Common myeloid progenitor, CD34-positive (primary cell): ENCODE results near the gene NELL1.

Experiments used
- CTCF ChIA-PET: fragments of 350-600 bp; sonication (Branson Sonifier 250); formaldehyde crosslinking; loops from one replicate; lab custom pipeline; 2021; ENCODE audit warnings: antibody characterized with exemption; lab: Charles Lee
- POLR2A ChIA-PET: fragments of 350-600 bp; sonication (Branson Sonifier 250); formaldehyde crosslinking; loops from one replicate; lab custom pipeline; 2021; ENCODE audit warnings: antibody characterized with exemption; lab: Charles Lee
- DNase-seq, 3 donors: peaks; one replicate each; pipeline versions ENCODE4 v3.0.0 to v3.0.0-alpha.2; 2013
- H3K27ac ChIP-seq, 2 experiments: 1 replicate in 1 of 2; 2 replicates in 1 of 2; pipeline ENCODE4 v1.7.0; 2013; ENCODE audit warnings: inconsistent platforms in 2 of 2, low read length in 2 of 2, mild to moderate bottlenecking in 2 of 2, low read depth in 1 of 2, moderate library complexity in 1 of 2; ENCODE audit not compliant: severe bottlenecking in 2 of 2, insufficient read depth in 1 of 2, poor library complexity in 1 of 2
- H3K27me3 ChIP-seq, 5 experiments: replicated peaks in 2 of 5; 1 replicate in 3 of 5; 2 replicates in 2 of 5; pipeline versions ENCODE4 v1.6.1 to v1.7.0; 2013; ENCODE audit warnings: low read length in 4 of 5, mild to moderate bottlenecking in 2 of 5, moderate library complexity in 2 of 5, inconsistent platforms in 1 of 5; ENCODE audit not compliant: insufficient read depth in 5 of 5, control insufficient read depth in 4 of 5
- H3K36me3 ChIP-seq, 4 experiments: 1 replicate in 2 of 4; 2 replicates in 2 of 4; pipeline versions ENCODE4 v1.6.1 to v1.7.0; 2013; ENCODE audit warnings: low read length in 3 of 4, control low read depth in 1 of 4, mild to moderate bottlenecking in 1 of 4; ENCODE audit not compliant: control insufficient read depth in 4 of 4, insufficient read depth in 4 of 4
- H3K4me1 ChIP-seq, 4 experiments: 1 replicate in 3 of 4; 2 replicates in 1 of 4; pipeline versions ENCODE4 v1.6.1 to v1.7.1; 2013; ENCODE audit warnings: low read length in 3 of 4, mild to moderate bottlenecking in 3 of 4, control low read depth in 1 of 4, inconsistent platforms in 1 of 4, moderate library complexity in 1 of 4; ENCODE audit not compliant: control insufficient read depth in 4 of 4, insufficient read depth in 4 of 4; ENCODE audit errors: control extremely low read depth in 1 of 4
- H3K4me3 ChIP-seq, 7 experiments: 1 replicate in 4 of 7; 2 replicates in 3 of 7; pipeline versions ENCODE4 v1.5.1 to v1.7.0; 2013; ENCODE audit warnings: mild to moderate bottlenecking in 7 of 7, low read length in 6 of 7, moderate library complexity in 6 of 7, inconsistent platforms in 2 of 7, low read depth in 2 of 7, control low read depth in 1 of 7; ENCODE audit not compliant: insufficient read depth in 4 of 7, control insufficient read depth in 1 of 7; ENCODE audit errors: extremely low read depth in 1 of 7
- H3K9me3 ChIP-seq, 5 experiments: 1 replicate in 4 of 5; 2 replicates in 1 of 5; pipeline versions ENCODE4 v1.6.1 to v1.7.1; 2013; ENCODE audit warnings: low read length in 4 of 5, mild to moderate bottlenecking in 2 of 5, inconsistent platforms in 1 of 5, low read depth in 1 of 5, moderate library complexity in 1 of 5; ENCODE audit not compliant: control insufficient read depth in 4 of 5, insufficient read depth in 2 of 5; ENCODE audit errors: control extremely low read depth in 1 of 5
- WGBS: methylation state at CpG from one replicate; pipeline ENCODE4 v1.1.5; 2013; ENCODE audit not compliant: insufficient coverage; 5-methylcytosine and 5-hydroxymethylcytosine counted together

The NELL1 gene

DNA sequence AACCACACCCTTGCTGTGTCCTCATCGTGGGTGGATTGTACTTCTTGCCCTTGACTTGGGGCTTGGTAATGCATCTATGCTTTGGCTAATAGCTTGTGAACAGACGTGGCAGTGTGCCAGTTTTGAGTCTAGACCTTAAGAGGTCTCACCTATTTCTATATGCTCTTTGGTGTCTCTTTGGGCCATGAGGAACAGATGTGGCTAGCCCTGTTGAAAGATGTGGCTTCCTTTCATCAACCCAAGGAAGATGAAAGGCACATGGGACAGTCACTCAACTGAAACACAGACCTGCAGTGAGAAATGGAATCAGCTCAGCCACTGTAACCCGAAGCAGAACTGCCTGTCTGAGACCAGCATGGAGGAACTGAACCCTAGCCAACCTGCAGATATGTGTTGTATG, 7.9 kb upstream of the NELL1 start:
- Histone ChIP-seq H3K36me3 (no peaks in the 10 kb centered on the region), H3K4me1 (no peaks in the 10 kb centered on the region), H3K27ac (no peak overlapping the region), H3K4me3 (no peak overlapping the region), H3K9me3 (peaks cover 0 to 3% (median 0%) of the 10 kb centered on the region in 5 experiments), H3K27me3 (peaks cover 0 to 28% (median 6%) of the 10 kb centered on the region in 5 experiments)
- CTCF ChIA-PET: no interaction called here
- POLR2A ChIA-PET: no interaction called here
- WGBS: 85% methylated on average over 3 of the region's 3 CpGs
- no peak for DNase-seq

- Histone ChIP-seq H3K9me3 (peaks cover 0 to 3% (median 0%) of the 10 kb centered on the region in 5 experiments), H3K27ac (no peak overlapping the region), H3K36me3 (no peaks in the 10 kb centered on the region), H3K27me3 (peaks cover 0 to 32% (median 7%) of the 10 kb centered on the region in 5 experiments), H3K4me1 (no peaks in the 10 kb centered on the region), H3K4me3 (no peak overlapping the region)
- 100% methylated on average over 1 of the region's 3 CpGs for WGBS
- DNase-seq: no peak
- CTCF ChIA-PET: no interaction called here
- POLR2A ChIA-PET: no interaction called here
Measured at GRCh38 chr11:20661850-20662249, 7.5 kb upstream of the NELL1 start.

GRCh38 chr11:20668131-20668809, 1.1 kb upstream of the NELL1 start:
- CTCF ChIA-PET: interaction anchor here (1.6 to 1.8 kb wide), 2 partner anchors 12 to 25 kb away, joined by 4 read pairs; no protein-coding TSS in a partner anchor
- Histone ChIP-seq H3K4me1 (peaks cover 0 to 20% (median 11%) of the 10 kb centered on the region in 4 experiments), H3K4me3 (no peak overlapping the region), H3K9me3 (peaks cover 0 to 3% (median 0%) of the 10 kb centered on the region in 5 experiments), H3K27me3 (peaks cover 30 to 89% (median 41%) of the 10 kb centered on the region in 5 experiments), H3K36me3 (no peaks in the 10 kb centered on the region), H3K27ac (no peak overlapping the region)
- 4% methylated on average over 3 of the region's 10 CpGs for WGBS
- POLR2A ChIA-PET: no interaction called here
- DNase-seq: no peak

DNA sequence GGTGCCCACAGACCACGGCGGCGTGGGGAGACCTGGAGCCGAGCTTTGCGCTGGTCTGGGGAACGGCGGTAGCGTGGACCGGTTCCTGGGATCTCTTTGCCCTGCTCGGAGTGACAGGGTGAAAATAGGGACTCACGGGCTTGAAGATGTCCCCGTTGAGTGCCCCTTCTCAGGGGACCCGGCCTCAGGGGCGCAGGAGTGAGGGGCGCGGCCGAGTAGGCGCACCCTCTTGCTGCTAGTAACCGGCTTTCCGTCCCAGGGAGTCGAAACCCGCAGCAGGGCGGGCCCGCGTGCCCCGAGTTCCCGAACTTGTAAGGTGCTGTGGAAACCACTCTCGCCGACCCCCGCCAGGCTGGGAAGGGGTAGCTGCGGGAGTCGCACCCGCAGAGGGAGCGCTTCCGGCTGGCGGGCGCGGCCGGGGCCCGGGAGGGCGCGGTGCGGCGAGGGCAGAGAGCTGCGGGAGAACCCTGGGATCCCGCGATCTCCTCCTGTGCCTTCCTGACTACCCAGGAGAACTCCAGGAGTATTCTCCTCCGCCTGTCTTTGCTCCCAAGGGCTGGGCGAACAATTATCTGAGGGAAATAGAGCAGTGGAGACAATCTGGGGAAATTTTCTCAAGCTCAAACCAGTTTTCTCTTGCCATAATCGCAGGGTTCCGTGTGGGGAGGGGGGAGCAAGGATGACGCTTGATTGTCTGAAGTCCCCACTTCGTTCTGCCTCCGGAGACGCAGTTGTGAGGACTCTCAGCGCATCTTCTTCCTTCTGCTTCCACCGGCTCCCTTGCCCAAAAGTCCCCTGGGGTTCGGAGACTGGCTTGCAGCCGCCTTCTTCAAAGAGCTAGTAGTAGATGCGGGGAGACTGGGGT, 666 bp downstream of the NELL1 start:
- peak in 2 of 3 donors; percentile 14 to 19 for DNase-seq
- CTCF ChIA-PET: interaction anchor here (1.2 kb wide), 1 partner anchor 22 kb away, joined by 5 read pairs; no protein-coding TSS in a partner anchor

GRCh38 chr11:20670932-20671403, 1.6 kb downstream of the NELL1 start:
- H3K4me3 ChIP-seq: no peak overlapping the region
- DNase-seq: no peak
- peaks cover 0 to 20% (median 11%) of the 10 kb centered on the region in 4 experiments for H3K4me1 ChIP-seq
- WGBS: 10% methylated on average over 15 of the region's 21 CpGs
- ChIA-PET CTCF (interaction anchor here (0.9 to 1.3 kb wide), 3 partner anchors 23 to 56 kb away, joined by 3 to 6 read pairs (median 5); no protein-coding TSS in a partner anchor), POLR2A (interaction anchor here (0.6 kb wide), 1 partner anchor 85 kb away, joined by 3 read pairs; no protein-coding TSS in a partner anchor)
- no peaks in the 10 kb centered on the region for H3K36me3 ChIP-seq
- peaks cover 0 to 2% (median 0%) of the 10 kb centered on the region in 5 experiments for H3K9me3 ChIP-seq
- H3K27me3 ChIP-seq: peaks cover 28 to 88% (median 41%) of the 10 kb centered on the region in 5 experiments
- no peak overlapping the region for H3K27ac ChIP-seq

More for the DNA sequence above, 666 bp downstream of the NELL1 start:
- Histone ChIP-seq H3K27me3 (peaks cover 30 to 87% (median 41%) of the 10 kb centered on the region in 5 experiments), H3K4me3 (peak overlapping the region in 5 of 7 experiments; percentile 15 to 70 (median 43)), H3K9me3 (peaks cover 0 to 3% (median 0%) of the 10 kb centered on the region in 5 experiments), H3K27ac (no peak overlapping the region), H3K4me1 (peaks cover 0 to 20% (median 11%) of the 10 kb centered on the region in 4 experiments), H3K36me3 (no peaks in the 10 kb centered on the region)
- POLR2A ChIA-PET: no interaction called here
- under 1% methylated on average over 54 of the region's 60 CpGs for WGBS

DNA sequence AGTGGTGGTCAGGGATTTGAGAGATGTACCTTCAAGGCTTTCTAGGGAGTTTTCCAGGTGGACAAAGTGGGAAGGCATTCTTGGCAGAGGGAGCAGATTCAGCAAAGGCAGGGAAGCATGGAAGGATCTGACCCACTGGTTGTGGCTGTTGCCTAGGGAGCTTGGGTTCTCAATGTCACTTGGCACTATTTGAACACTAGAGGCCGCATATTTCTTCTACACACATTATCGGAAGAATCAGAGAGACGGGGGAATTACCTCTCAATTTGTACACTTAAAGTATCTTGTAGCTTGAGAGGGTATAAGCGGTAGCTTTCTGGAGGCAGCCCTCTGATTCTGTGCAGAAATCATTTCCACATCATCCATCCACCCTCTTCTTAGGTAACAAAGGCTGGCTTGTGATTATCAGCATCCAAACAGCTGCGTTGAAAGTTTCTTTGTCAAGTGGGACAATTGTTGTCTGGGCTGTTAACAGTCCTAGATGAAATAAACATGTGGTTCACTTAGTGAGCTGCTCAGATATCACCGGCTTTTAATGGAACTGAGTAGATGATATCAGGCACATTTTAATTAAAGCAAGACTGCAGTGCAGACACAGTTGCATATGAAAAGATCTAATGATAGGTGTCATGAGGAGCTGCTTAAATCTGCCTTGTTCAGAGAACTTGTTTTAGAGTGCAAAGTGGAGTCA, 2.6 kb downstream of the NELL1 start:
- WGBS: 32% methylated on average over 2 of the region's 6 CpGs
- ChIA-PET POLR2A (no interaction called here), CTCF (interaction anchor here (0.7 to 1.6 kb wide), 7 partner anchors 9 to 57 kb away, joined by 3 to 8 read pairs (median 3); no protein-coding TSS in a partner anchor)
- no peak overlapping the region for H3K4me3 ChIP-seq
- peaks cover 0 to 20% (median 11%) of the 10 kb centered on the region in 4 experiments for H3K4me1 ChIP-seq
- no peaks in the 10 kb centered on the region for H3K36me3 ChIP-seq
- no peak overlapping the region for H3K27ac ChIP-seq
- H3K9me3 ChIP-seq: no peaks in the 10 kb centered on the region
- peaks cover 22 to 81% (median 39%) of the 10 kb centered on the region in 5 experiments for H3K27me3 ChIP-seq
- no peak for DNase-seq
